Measurements from ENCODE around the gene SLC27A4. TPM values are rescaled to one million over a fixed set of nuclear protein-coding genes. Genes with fewer than 3 reads are reported as not detected.

SLC27A4 gene
- 30.5 and 32.0 TPM in 2 replicates for total RNA-seq

DNA sequence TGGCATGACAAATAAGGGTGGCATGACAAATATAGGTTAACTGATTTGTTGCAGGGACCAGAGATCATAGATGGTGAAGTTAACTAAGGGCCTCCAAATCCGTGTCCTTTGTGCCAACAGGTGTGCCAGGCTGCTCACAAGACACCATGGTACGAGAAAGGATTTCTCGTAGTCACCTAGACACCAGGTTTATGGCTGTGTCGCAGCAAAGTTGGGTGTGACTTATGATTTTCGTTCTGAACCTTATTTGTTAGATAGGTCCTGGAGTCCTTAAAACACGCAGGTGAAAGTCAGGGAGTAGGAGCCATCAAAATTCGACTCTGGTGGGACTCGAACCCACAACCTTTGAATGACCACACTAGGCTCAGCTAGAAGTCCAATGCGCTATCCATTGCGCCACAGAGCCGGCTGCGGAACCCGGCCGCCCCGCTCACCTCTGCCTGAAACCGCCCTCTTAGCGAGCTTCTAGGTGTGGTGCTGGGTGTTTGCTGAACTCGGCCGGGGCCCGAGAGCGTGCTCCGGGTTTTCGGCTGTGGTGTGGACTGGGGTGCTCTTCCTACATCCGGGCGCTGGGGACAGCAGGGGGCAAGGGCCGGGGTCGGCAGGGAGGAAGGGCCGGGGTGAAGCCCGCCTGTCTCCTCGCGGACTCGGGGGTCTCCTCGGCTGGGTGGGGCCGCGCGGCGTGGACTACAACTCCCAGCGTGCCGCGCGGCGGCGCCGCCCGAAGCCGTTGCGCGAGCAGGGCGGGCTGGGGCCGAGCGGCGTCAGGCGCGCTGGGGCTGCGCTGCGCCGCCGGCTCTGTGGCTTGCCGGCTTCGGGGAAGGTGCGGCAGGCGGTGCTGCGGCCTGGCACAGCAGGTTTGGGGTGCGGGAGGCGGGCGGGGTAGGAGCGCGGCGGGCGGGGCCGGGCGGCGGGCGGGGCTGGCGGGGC lies at the start of gene SLC27A4:
TSS of gene SLC27A4 (plus strand) at position 767 of the 930 bp plus-strand sequence. CDS start 2,606 bp downstream, outside the sequence.
- Mint-ChIP-seq H3K27me3 (ENCODE audit: low read depth) (no peaks in the 10 kb centered on the region), H3K4me1 (ENCODE audit: low read depth) (peaks cover 7% of the 10 kb centered on the region), H3K4me3 (ENCODE audit: low read depth) (peak within 1 kb of the TSS; percentile 89), H3K9me3 (no peaks in the 10 kb centered on the region), H3K36me3 (ENCODE audit: low read depth) (peaks cover 14% of the 10 kb centered on the region), H3K27ac (peak within 1 kb of the TSS; percentile 89)
- intact Hi-C loops (cut with micrococcal nuclease): loop anchor here (1.0 to 5.0 kb wide), 3 partner anchors 18 to 148 kb away; partner anchors contain the start of genes CIZ1, COQ4, GOLGA2 and SWI5
- DNase-seq (ENCODE audit: low spot score): peak; percentile 81

DNA sequence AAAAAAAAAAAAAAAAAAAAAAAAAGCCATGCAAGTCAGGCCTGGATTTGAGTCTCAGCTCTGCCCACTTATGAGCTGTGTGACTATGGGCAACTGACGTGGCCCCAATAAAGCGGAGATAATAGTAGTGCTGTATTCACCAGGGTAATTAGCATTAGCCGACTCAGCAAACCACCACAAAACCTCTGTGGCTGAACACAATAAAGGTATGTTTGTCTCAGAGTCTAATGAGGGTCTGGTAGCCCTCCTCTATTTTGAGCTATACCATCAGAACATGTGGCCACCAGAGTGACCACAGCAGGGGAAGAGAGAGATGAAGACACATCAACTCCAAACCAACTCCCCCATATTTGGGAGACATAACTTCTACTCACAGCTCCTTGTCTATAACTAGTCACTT lies 48.3 kb upstream of the SLC27A4 start:
- Mint-ChIP-seq H3K36me3 (ENCODE audit: low read depth) (no peaks in the 10 kb centered on the region), H3K27ac (no peak overlapping the region), H3K9me3 (no peaks in the 10 kb centered on the region), H3K4me3 (ENCODE audit: low read depth) (no peak overlapping the region), H3K27me3 (ENCODE audit: low read depth) (no peaks in the 10 kb centered on the region), H3K4me1 (ENCODE audit: low read depth) (no peaks in the 10 kb centered on the region)
- intact Hi-C loops (cut with micrococcal nuclease): loop anchor here (10.0 kb wide), 1 partner anchor 123 kb away; no protein-coding TSS in a partner anchor
- no peak for DNase-seq (ENCODE audit: low spot score)

GRCh38 chr9:128293091-128293490 lies 47.2 kb upstream of the SLC27A4 start:
- no peak overlapping the region for H3K4me3 Mint-ChIP-seq (ENCODE audit: low read depth)
- no peaks in the 10 kb centered on the region for H3K36me3 Mint-ChIP-seq (ENCODE audit: low read depth)
- DNase-seq (ENCODE audit: low spot score): no peak
- intact Hi-C loops (cut with micrococcal nuclease): loop anchor here (10.0 kb wide), 1 partner anchor 122 kb away; no protein-coding TSS in a partner anchor
- H3K4me1 Mint-ChIP-seq (ENCODE audit: low read depth): no peaks in the 10 kb centered on the region
- no peak overlapping the region for H3K27ac Mint-ChIP-seq
- no peaks in the 10 kb centered on the region for H3K9me3 Mint-ChIP-seq
- no peaks in the 10 kb centered on the region for H3K27me3 Mint-ChIP-seq (ENCODE audit: low read depth)

GRCh38 chr9:128294142-128294541 lies 46.2 kb upstream of the SLC27A4 start:
- intact Hi-C loops (cut with micrococcal nuclease): loop anchor here (10.0 kb wide), 1 partner anchor 121 kb away; no protein-coding TSS in a partner anchor
- H3K27ac Mint-ChIP-seq: no peak overlapping the region
- H3K36me3 Mint-ChIP-seq (ENCODE audit: low read depth): no peaks in the 10 kb centered on the region
- no peaks in the 10 kb centered on the region for H3K9me3 Mint-ChIP-seq
- no peaks in the 10 kb centered on the region for H3K4me1 Mint-ChIP-seq (ENCODE audit: low read depth)
- no peaks in the 10 kb centered on the region for H3K27me3 Mint-ChIP-seq (ENCODE audit: low read depth)
- no peak overlapping the region for H3K4me3 Mint-ChIP-seq (ENCODE audit: low read depth)
- DNase-seq (ENCODE audit: low spot score): no peak

GRCh38 chr9:128296340-128297220 lies 43.7 kb upstream of the SLC27A4 start:
- no peak for DNase-seq (ENCODE audit: low spot score)
- Mint-ChIP-seq H3K36me3 (ENCODE audit: low read depth) (no peaks in the 10 kb centered on the region), H3K27ac (no peak overlapping the region), H3K9me3 (no peaks in the 10 kb centered on the region), H3K4me1 (ENCODE audit: low read depth) (no peaks in the 10 kb centered on the region), H3K4me3 (ENCODE audit: low read depth) (no peak overlapping the region), H3K27me3 (ENCODE audit: low read depth) (no peaks in the 10 kb centered on the region)
- intact Hi-C loops (cut with micrococcal nuclease): loop anchor here (10.0 kb wide), 1 partner anchor 118 kb away; no protein-coding TSS in a partner anchor

DNA sequence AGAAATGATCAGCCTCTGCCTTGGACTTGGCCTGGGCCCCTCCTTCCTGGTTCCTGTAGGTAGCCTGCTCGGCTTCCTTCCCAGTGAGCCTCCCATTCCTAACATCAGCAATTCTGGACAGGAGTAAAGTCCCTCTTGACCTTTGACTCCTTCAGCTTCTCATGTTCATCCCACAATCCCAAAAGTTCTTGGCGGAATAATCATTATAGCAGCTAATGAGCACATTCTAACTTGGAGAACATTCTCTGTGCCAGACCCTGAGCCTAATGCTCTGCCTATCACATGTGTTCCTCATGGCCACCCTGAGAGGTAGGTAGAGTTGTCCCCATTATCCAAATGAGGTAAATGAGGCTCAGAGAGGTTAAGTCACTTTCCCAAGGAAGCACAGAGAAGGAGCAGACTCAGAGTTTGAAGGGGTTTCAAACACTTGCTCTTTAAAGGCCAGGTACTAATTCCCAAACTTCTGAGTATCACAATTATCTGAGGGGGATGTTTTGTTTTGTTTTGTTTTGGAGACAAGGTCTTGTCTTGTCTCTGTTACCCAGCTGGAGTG lies 43.0 kb upstream of the SLC27A4 start:
- no peaks in the 10 kb centered on the region for H3K4me1 Mint-ChIP-seq (ENCODE audit: low read depth)
- DNase-seq (ENCODE audit: low spot score): no peak
- H3K9me3 Mint-ChIP-seq: no peaks in the 10 kb centered on the region
- H3K27me3 Mint-ChIP-seq (ENCODE audit: low read depth): no peaks in the 10 kb centered on the region
- H3K4me3 Mint-ChIP-seq (ENCODE audit: low read depth): no peak overlapping the region
- H3K36me3 Mint-ChIP-seq (ENCODE audit: low read depth): no peaks in the 10 kb centered on the region
- no peak overlapping the region for H3K27ac Mint-ChIP-seq
- intact Hi-C loops (cut with micrococcal nuclease): loop anchor here (10.0 kb wide), 1 partner anchor 118 kb away; no protein-coding TSS in a partner anchor

GRCh38 chr9:128298535-128299482 lies 41.5 kb upstream of the SLC27A4 start:
- Mint-ChIP-seq H3K4me1 (ENCODE audit: low read depth) (no peaks in the 10 kb centered on the region), H3K27ac (no peak overlapping the region), H3K36me3 (ENCODE audit: low read depth) (no peaks in the 10 kb centered on the region), H3K27me3 (ENCODE audit: low read depth) (no peaks in the 10 kb centered on the region), H3K9me3 (no peaks in the 10 kb centered on the region), H3K4me3 (ENCODE audit: low read depth) (no peak overlapping the region)
- intact Hi-C loops (cut with micrococcal nuclease): loop anchor here (10.0 kb wide), 1 partner anchor 116 kb away; no protein-coding TSS in a partner anchor
- DNase-seq (ENCODE audit: low spot score): no peak

GRCh38 chr9:128304136-128304970 lies 36.0 kb upstream of the SLC27A4 start:
- no peaks in the 10 kb centered on the region for H3K27me3 Mint-ChIP-seq (ENCODE audit: low read depth)
- intact Hi-C loops (cut with micrococcal nuclease): no loop called here
- DNase-seq (ENCODE audit: low spot score): no peak
- no peaks in the 10 kb centered on the region for H3K4me1 Mint-ChIP-seq (ENCODE audit: low read depth)
- peaks cover 11% of the 10 kb centered on the region for H3K36me3 Mint-ChIP-seq (ENCODE audit: low read depth)
- H3K4me3 Mint-ChIP-seq (ENCODE audit: low read depth): no peak overlapping the region
- H3K27ac Mint-ChIP-seq: no peak overlapping the region
- no peaks in the 10 kb centered on the region for H3K9me3 Mint-ChIP-seq

DNA sequence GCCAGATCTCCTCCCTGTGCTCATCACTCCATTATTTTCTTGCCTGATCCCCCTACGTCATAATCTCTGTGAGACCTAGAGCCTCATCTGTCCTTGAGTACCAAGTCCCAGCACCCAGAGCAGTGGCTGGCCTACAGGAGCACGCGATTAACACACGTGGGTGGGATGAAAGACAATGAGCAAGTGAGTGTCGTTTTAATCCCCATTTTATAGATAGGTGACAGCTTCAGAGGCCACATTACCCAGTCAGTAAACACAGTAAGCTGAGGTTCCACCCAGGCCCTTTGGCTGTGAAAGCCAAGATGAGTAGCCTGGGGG lies 35.4 kb upstream of the SLC27A4 start:
- DNase-seq (ENCODE audit: low spot score): no peak
- no peaks in the 10 kb centered on the region for H3K27me3 Mint-ChIP-seq (ENCODE audit: low read depth)
- intact Hi-C loops (cut with micrococcal nuclease): no loop called here
- H3K4me1 Mint-ChIP-seq (ENCODE audit: low read depth): no peaks in the 10 kb centered on the region
- no peak overlapping the region for H3K27ac Mint-ChIP-seq
- no peaks in the 10 kb centered on the region for H3K9me3 Mint-ChIP-seq
- H3K36me3 Mint-ChIP-seq (ENCODE audit: low read depth): peaks cover 17% of the 10 kb centered on the region
- no peak overlapping the region for H3K4me3 Mint-ChIP-seq (ENCODE audit: low read depth)

- no peaks in the 10 kb centered on the region for H3K9me3 Mint-ChIP-seq
- no peak overlapping the region for H3K27ac Mint-ChIP-seq
- no peaks in the 10 kb centered on the region for H3K27me3 Mint-ChIP-seq (ENCODE audit: low read depth)
- H3K36me3 Mint-ChIP-seq (ENCODE audit: low read depth): peaks cover 35% of the 10 kb centered on the region
- DNase-seq (ENCODE audit: low spot score): no peak
- no peak overlapping the region for H3K4me3 Mint-ChIP-seq (ENCODE audit: low read depth)
- intact Hi-C loops (cut with micrococcal nuclease): no loop called here
- no peaks in the 10 kb centered on the region for H3K4me1 Mint-ChIP-seq (ENCODE audit: low read depth)
Measured at GRCh38 chr9:128309551-128309950, 30.8 kb upstream of the SLC27A4 start.

GRCh38 chr9:128310461-128310860 lies 29.9 kb upstream of the SLC27A4 start:
- H3K27me3 Mint-ChIP-seq (ENCODE audit: low read depth): no peaks in the 10 kb centered on the region

More at GRCh38 chr9:128310461-128310860, 29.9 kb upstream of the SLC27A4 start:
- peaks cover 40% of the 10 kb centered on the region for H3K36me3 Mint-ChIP-seq (ENCODE audit: low read depth)
- no peak for DNase-seq (ENCODE audit: low spot score)
- no peak overlapping the region for H3K4me3 Mint-ChIP-seq (ENCODE audit: low read depth)
- no peaks in the 10 kb centered on the region for H3K4me1 Mint-ChIP-seq (ENCODE audit: low read depth)
- H3K27ac Mint-ChIP-seq: no peak overlapping the region
- H3K9me3 Mint-ChIP-seq: no peaks in the 10 kb centered on the region
- intact Hi-C loops (cut with micrococcal nuclease): no loop called here

Measured in activated T-helper 2 cell treated with anti-CD3 and anti-CD28 coated beads, Interferon-gamma antibody, Interleukin-2, Interleukin-4, amounts not matched to agents 10 μg/mL and 5 μg/mL and 100 μg/mL, durations not matched to agents 14 hours and 24 hours and 36 hours (primary cell).